Spleen (tissue), 11 donors: ENCODE measurements around the gene MANEAL. TPM values are rescaled to one million over a fixed set of nuclear protein-coding genes. Genes with fewer than 3 reads are reported as not detected.

ENCODE experiments used
- DNase-seq: peaks from one replicate; pipeline ENCODE4 v3.0.0-alpha.2; 2020
- H3K27ac ChIP-seq, 8 donors: fragments of 200-600 bp; sonication (generic) in 7 of 8; 1 replicate in 4 of 8; 2 replicates in 4 of 8; pipeline versions ENCODE4 v1.5.0 to v1.8.0; 2016 to 2021; ENCODE audit warnings: inconsistent platforms in 4 of 8, mild to moderate bottlenecking in 4 of 8, moderate library complexity in 1 of 8
- H3K27me3 ChIP-seq, 7 donors: fragments of 200-600 bp; sonication (generic) in 6 of 7; replicated peaks in 1 of 7; 1 replicate in 4 of 7; 2 replicates in 3 of 7; pipeline versions ENCODE4 v1.5.0 to v1.8.0; 2016 to 2021; ENCODE audit warnings: inconsistent platforms in 3 of 7, mild to moderate bottlenecking in 1 of 7
- H3K36me3 ChIP-seq, 6 donors: fragments of 200-600 bp; sonication (generic) in 5 of 6; 1 replicate in 4 of 6; 2 replicates in 2 of 6; pipeline versions ENCODE4 v1.5.0 to v1.8.0; 2016 to 2021; ENCODE audit warnings: inconsistent platforms in 2 of 6
- H3K4me1 ChIP-seq, 6 donors: fragments of 200-600 bp; sonication (generic) in 5 of 6; 1 replicate in 3 of 6; 2 replicates in 3 of 6; pipeline versions ENCODE4 v1.5.0 to v1.8.0; 2016 to 2021; ENCODE audit warnings: inconsistent platforms in 3 of 6
- H3K4me3 ChIP-seq, 8 donors: fragments of 200-600 bp; sonication (generic) in 7 of 8; 1 replicate in 4 of 8; 2 replicates in 4 of 8; pipeline versions ENCODE4 v1.5.0 to v1.8.0; 2016 to 2021; ENCODE audit warnings: inconsistent platforms in 4 of 8, mild to moderate bottlenecking in 4 of 8, moderate library complexity in 2 of 8
- H3K9me3 ChIP-seq, 8 donors: fragments of 200-600 bp; sonication (generic) in 7 of 8; 1 replicate in 4 of 8; 2 replicates in 4 of 8; pipeline versions ENCODE4 v1.5.0 to v1.8.0; 2016 to 2021; ENCODE audit warnings: inconsistent platforms in 4 of 8
- CTCF ChIP-seq, 11 experiments: fragments of 200-600 bp in 7 of 11; fragments of 450-650 bp in 4 of 11; sonication (generic) in 4 of 11; IDR thresholded peaks in 8 of 11; conservative IDR thresholded peaks in 3 of 11; 1 replicate in 7 of 11; 2 replicates in 4 of 11; pipeline versions ENCODE4 v1.4.0 to v1.8.0; 2016 to 2021; ENCODE audit warnings: antibody characterized with exemption in 11 of 11, inconsistent platforms in 4 of 11, mild to moderate bottlenecking in 1 of 11
- POLR2A ChIP-seq, 3 donors: fragments of 450-650 bp; IDR thresholded peaks; one replicate each; pipeline ENCODE4 v1.5.1; 2017; ENCODE audit warnings: antibody characterized with exemption in 3 of 3, mild to moderate bottlenecking in 1 of 3
- POLR2AphosphoS5 ChIP-seq, 3 donors: sonication (generic); formaldehyde crosslinking; IDR thresholded peaks; one replicate each; pipeline ENCODE4 v1.5.1; 2017; ENCODE audit warnings: antibody characterized with exemption in 3 of 3
- WGBS, 5 donors: extraction: QIAGEN DNeasy Blood & Tissue Kit in 3 of 5; methylation state at CpG; one replicate each; pipeline versions ENCODE4 v1.1.5 to v1.1.7; 2013 to 2018; 5-methylcytosine and 5-hydroxymethylcytosine counted together
- intact Hi-C: fragments of 100-400 bp; cut with DNase I; formaldehyde crosslinking; loops from one replicate; pipeline ENCODE4 v1.15.0; 2023; ENCODE audit warnings: low total_unique reads
- polyA plus RNA-seq, 3 donors: library from polyadenylated mRNA; stranded (reverse); fragments of 200-250 nt; gene quantifications; one replicate each; pipeline ENCODE4 v1.2.1, GENCODE V29; 2013
- total RNA-seq, 7 donors: library from RNA; depleted of rRNA in 3 of 7; stranded (reverse); fragments of >200 nt in 3 of 7; fragmentation: NEBNext Ultra II Directional in 4 of 7; extraction: Animal tissue kit (Norgen Biotek cat#: 25700) in 4 of 7; gene quantifications; one replicate each; pipeline versions ENCODE4 v1.1.0 to v1.2.1, GENCODE V29; 2016 to 2021
- donor health status: healthy with polysubstance abuse.
- donor health status: DM: no; HTN: no; CAD: no; lungs with moderate emphysema.
- donor health status: DM: no; HTN: no; CAD: no.
- donor health status: Bipolar disorder and iron deficiency.
- donor health status: healthy.
- donor health status: DM: no; HTN: no; CAD: no.
- donor health status: DM: yes; HTN: yes; CAD: no.

The MANEAL gene
- total and polyA plus RNA-seq, 10 donors = 1.4 to 9.2 (median 2.3) TPM

DNA sequence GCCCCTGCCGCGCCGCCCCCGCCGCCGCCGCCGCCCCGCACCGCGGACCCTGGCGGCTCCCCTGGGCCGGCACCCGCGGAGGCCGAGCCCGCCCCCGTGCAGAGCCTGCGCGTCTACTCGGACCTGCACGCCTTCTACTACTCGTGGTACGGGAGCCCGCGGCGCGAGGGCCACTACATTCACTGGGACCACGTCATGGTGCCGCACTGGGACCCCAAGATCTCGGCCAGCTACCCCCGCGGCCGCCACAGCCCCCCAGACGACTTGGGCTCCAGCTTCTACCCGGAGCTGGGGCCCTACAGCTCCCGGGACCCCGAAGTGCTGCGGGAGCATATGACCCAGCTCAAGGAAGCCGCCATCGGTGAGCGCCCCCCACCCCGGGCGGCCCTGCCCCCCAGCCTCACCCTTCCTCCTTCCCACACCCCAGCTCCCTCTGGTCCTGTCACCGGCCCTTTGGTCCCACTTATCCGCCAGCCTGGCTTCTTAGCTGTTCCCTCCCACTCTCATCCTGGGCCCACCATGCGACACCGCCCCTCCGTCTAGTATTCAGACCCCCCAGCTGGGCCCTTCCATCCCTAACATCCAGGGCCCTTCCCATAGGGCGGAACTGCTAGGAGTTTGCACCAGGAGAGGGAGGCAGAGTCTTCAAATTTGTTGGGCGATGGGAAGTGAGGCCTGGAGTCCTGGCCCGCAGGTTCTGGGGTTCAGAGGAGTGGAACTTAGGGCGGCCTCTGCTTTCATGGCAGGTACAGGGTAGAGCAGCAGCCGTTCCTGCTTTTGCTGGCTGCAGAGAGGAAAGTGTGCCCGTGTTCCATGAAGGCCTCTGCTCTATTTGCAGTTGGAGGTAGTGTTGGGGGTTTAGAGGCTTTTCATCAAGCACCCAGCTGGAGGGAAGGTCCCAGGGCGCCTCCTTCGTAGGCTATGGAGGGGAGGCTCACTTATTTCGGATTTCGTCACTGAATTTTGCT is 1.0 kb downstream of the MANEAL start:
- Histone ChIP-seq H3K4me1 (peaks cover 6 to 27% (median 20%) of the 10 kb centered on the region in 6 donors), H3K9me3 (no peaks in the 10 kb centered on the region), H3K36me3 (peaks cover 0 to 14% (median 0%) of the 10 kb centered on the region in 6 donors), H3K27me3 (peaks cover 0 to 46% (median 5%) of the 10 kb centered on the region in 7 donors), H3K4me3 (peak overlapping the region; percentile 18 to 88 (median 56)), H3K27ac (peak overlapping the region in 1 of 8 donors; percentile 65)
- DNase-seq = no peak
- intact Hi-C loops = no loop called here
- no peak for TF ChIP-seq POLR2A (IDR thresholded peaks at IDR 0.05)
- no peak for TF ChIP-seq CTCF (IDR thresholded peaks at IDR 0.05 in 8 of 11, conservative IDR thresholded peaks at IDR 0.05 in 3 of 11)
- TF ChIP-seq POLR2AphosphoS5 (IDR thresholded peaks at IDR 0.05) = no peak
- 10 to 31% (median 14%) methylated on average over 16 to 59 of the region's 59 CpGs for WGBS, 5 donors

DNA sequence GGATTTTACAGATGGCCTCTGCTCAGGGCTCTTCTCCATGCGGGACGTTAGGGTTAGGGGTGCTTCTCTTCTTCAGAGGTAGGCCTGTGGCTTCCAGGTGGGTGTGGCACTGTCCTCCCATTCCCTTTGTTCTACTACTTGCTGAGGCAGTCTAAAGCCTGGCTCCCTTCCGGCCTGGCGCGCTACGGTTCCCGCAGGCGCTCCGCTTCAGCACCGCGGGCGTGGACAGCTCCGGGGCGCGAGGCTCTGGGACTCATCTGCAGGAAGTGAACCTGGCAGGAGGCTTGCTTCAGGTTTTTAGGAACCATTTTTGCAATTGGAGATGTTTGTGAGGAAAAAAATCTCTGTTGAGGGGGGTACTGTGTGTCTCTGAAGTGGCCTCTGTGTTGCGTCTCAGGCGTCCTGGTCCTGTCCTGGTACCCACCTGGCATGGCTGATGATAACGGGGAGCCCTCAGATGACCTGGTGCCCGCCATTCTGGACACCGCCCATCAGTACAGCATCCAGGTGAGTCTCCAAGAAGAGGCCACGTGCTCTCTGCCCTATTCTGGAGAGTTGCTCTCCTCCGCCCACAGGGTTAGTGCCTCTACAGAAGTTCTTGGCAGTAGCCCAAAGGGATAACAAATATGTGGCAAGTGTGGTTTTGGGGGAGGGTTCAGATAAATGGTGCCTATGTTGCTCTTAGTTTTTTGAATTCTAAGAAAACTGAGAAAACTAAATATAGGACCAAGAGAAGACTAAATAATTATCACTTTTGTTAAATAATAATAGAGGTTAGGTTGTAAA is 1.9 kb downstream of the MANEAL start:
- no peak overlapping the region for H3K27ac ChIP-seq
- peaks cover 0 to 46% (median 5%) of the 10 kb centered on the region in 7 donors for H3K27me3 ChIP-seq
- peak overlapping the region in 5 of 8 donors; percentile 54 to 88 (median 61) for H3K4me3 ChIP-seq
- H3K4me1 ChIP-seq = peaks cover 6 to 27% (median 20%) of the 10 kb centered on the region in 6 donors
- H3K9me3 ChIP-seq = no peaks in the 10 kb centered on the region
- no peak for TF ChIP-seq CTCF (IDR thresholded peaks at IDR 0.05 in 8 of 11, conservative IDR thresholded peaks at IDR 0.05 in 3 of 11)
- TF ChIP-seq POLR2AphosphoS5 (IDR thresholded peaks at IDR 0.05) = peak in 2 of 3 donors; percentile 34 to 59
- H3K36me3 ChIP-seq = peaks cover 0 to 23% (median 7%) of the 10 kb centered on the region in 6 donors
- intact Hi-C loops = no loop called here
- WGBS, 5 donors = 31 to 40% (median 34%) methylated on average over 22 of the region's 22 CpGs
- peak; percentile 80 for DNase-seq

GRCh38 chr1:37797750-37798345 is 4.2 kb downstream of the MANEAL start:
- peaks cover 6 to 27% (median 20%) of the 10 kb centered on the region in 6 donors for H3K4me1 ChIP-seq
- 82 to 93% (median 91%) methylated on average over 3 of the region's 3 CpGs for WGBS, 5 donors
- intact Hi-C loops = no loop called here
- DNase-seq = no peak
- H3K36me3 ChIP-seq = peaks cover 0 to 46% (median 20%) of the 10 kb centered on the region in 6 donors
- no peaks in the 10 kb centered on the region for H3K9me3 ChIP-seq
- no peak overlapping the region for H3K4me3 ChIP-seq
- TF ChIP-seq POLR2A (IDR thresholded peaks at IDR 0.05) = no peak
- no peak for TF ChIP-seq POLR2AphosphoS5 (IDR thresholded peaks at IDR 0.05)
- TF ChIP-seq CTCF (IDR thresholded peaks at IDR 0.05 in 8 of 11, conservative IDR thresholded peaks at IDR 0.05 in 3 of 11) = no peak
- H3K27me3 ChIP-seq = peaks cover 0 to 25% (median 4%) of the 10 kb centered on the region in 7 donors
- H3K27ac ChIP-seq = no peak overlapping the region
